ENCODE measurements around the gene NCKAP5.

Gene NCKAP5

GRCh38 chr2:133292259-133292658 is 276.0 kb downstream of the NCKAP5 start:
- DNase-seq (ENCODE audit: low read depth in 1 of 2, low spot score in 1 of 2) = no peak

GRCh38 chr2:133287709-133288108 is 280.6 kb downstream of the NCKAP5 start:
- DNase-seq (ENCODE audit: low read depth in 1 of 2, low spot score in 1 of 2) = no peak

- DNase-seq (ENCODE audit: low read depth in 1 of 2, low spot score in 1 of 2) = no peak
These were observed 281.8 kb downstream of the NCKAP5 start for GRCh38 chr2:133286326-133286922.

- no peak for DNase-seq (ENCODE audit: low read depth in 1 of 2, low spot score in 1 of 2)
These were observed 295.2 kb downstream of the NCKAP5 start for GRCh38 chr2:133273031-133273430.

- no peak for DNase-seq (ENCODE audit: low read depth in 1 of 2, low spot score in 1 of 2)
These were observed 297.2 kb downstream of the NCKAP5 start for GRCh38 chr2:133271105-133271504.

- no peak for DNase-seq (ENCODE audit: low read depth in 1 of 2, low spot score in 1 of 2)
These were observed 297.7 kb downstream of the NCKAP5 start for GRCh38 chr2:133270550-133270949.

- DNase-seq (ENCODE audit: low read depth in 1 of 2, low spot score in 1 of 2) = no peak
These were observed 301.2 kb downstream of the NCKAP5 start for GRCh38 chr2:133266926-133267590.

GRCh38 chr2:133266041-133266925 is 302.0 kb downstream of the NCKAP5 start:
- DNase-seq (ENCODE audit: low read depth in 1 of 2, low spot score in 1 of 2) = no peak

- no peak for DNase-seq (ENCODE audit: low read depth in 1 of 2, low spot score in 1 of 2)
These were observed 302.8 kb downstream of the NCKAP5 start for GRCh38 chr2:133265432-133265949.

GRCh38 chr2:133264989-133265401 is 303.3 kb downstream of the NCKAP5 start:
- DNase-seq (ENCODE audit: low read depth in 1 of 2, low spot score in 1 of 2) = no peak

- no peak for DNase-seq (ENCODE audit: low read depth in 1 of 2, low spot score in 1 of 2)
These were observed 305.4 kb downstream of the NCKAP5 start for GRCh38 chr2:133262893-133263292.

- DNase-seq (ENCODE audit: low read depth in 1 of 2, low spot score in 1 of 2) = no peak
These were observed 312.9 kb downstream of the NCKAP5 start for GRCh38 chr2:133255360-133255759.

- no peak for DNase-seq (ENCODE audit: low read depth in 1 of 2, low spot score in 1 of 2)
These were observed 314.5 kb downstream of the NCKAP5 start for GRCh38 chr2:133253793-133254192.

GRCh38 chr2:133252780-133253355 is 315.4 kb downstream of the NCKAP5 start:
- no peak for DNase-seq (ENCODE audit: low read depth in 1 of 2, low spot score in 1 of 2)

GRCh38 chr2:133249362-133249761 is 318.9 kb downstream of the NCKAP5 start:
- DNase-seq (ENCODE audit: low read depth in 1 of 2, low spot score in 1 of 2) = no peak

- DNase-seq (ENCODE audit: low read depth in 1 of 2, low spot score in 1 of 2) = no peak
These were observed 320.0 kb downstream of the NCKAP5 start for GRCh38 chr2:133248264-133248663.

- DNase-seq (ENCODE audit: low read depth in 1 of 2, low spot score in 1 of 2) = no peak
These were observed 320.6 kb downstream of the NCKAP5 start for GRCh38 chr2:133247631-133248030.

- DNase-seq (ENCODE audit: low read depth in 1 of 2, low spot score in 1 of 2) = no peak
These were observed 327.1 kb downstream of the NCKAP5 start for GRCh38 chr2:133241224-133241571.

GRCh38 chr2:133240491-133241223 is 327.6 kb downstream of the NCKAP5 start:
- no peak for DNase-seq (ENCODE audit: low read depth in 1 of 2, low spot score in 1 of 2)

- DNase-seq (ENCODE audit: low read depth in 1 of 2, low spot score in 1 of 2) = no peak
These were observed 332.3 kb downstream of the NCKAP5 start for GRCh38 chr2:133235968-133236367.

- no peak for DNase-seq (ENCODE audit: low read depth in 1 of 2, low spot score in 1 of 2)
These were observed 335.7 kb downstream of the NCKAP5 start for GRCh38 chr2:133232556-133232955.

All from activated CD4-positive, alpha-beta T cell treated with anti-CD3 and anti-CD28 coated beads, Interleukin-2, amount 50 U/mL, for 24 hours (primary cell).